ENCODE data around the gene SMAP1.

Gene SMAP1

GRCh38 chr6:70667711-70668498 lies at the start of gene SMAP1:
SMAP1 (plus strand) TSS chr6:70667883; CDS start chr6:70668024, 141 bp downstream.
- peak within 1 kb of the TSS; percentile 57 for H3K4me3 ChIP-seq (ENCODE audit: low read depth, low read length)
- DNase-seq (ENCODE audit: low read depth), result peak; percentile 59
- in situ Hi-C loops (cut with HindIII; ENCODE audit: low sequenced_read_pairs), result no loop called here
- no peak for TF ChIP-seq CTCF (IDR thresholded peaks at IDR 0.05; ENCODE audit: low read depth, low read length, missing control alignments)

GRCh38 chr6:70620746-70621145 lies 46.9 kb upstream of the SMAP1 start:
- no peak for TF ChIP-seq CTCF (IDR thresholded peaks at IDR 0.05; ENCODE audit: low read depth, low read length, missing control alignments)
- in situ Hi-C loops (cut with HindIII; ENCODE audit: low sequenced_read_pairs), result no loop called here
- H3K4me3 ChIP-seq (ENCODE audit: low read depth, low read length), result no peak overlapping the region
- no peak for DNase-seq (ENCODE audit: low read depth)

- no peak for TF ChIP-seq CTCF (IDR thresholded peaks at IDR 0.05; ENCODE audit: low read depth, low read length, missing control alignments)
- no peak for DNase-seq (ENCODE audit: low read depth)
- no peak overlapping the region for H3K4me3 ChIP-seq (ENCODE audit: low read depth, low read length)
- in situ Hi-C loops (cut with HindIII; ENCODE audit: low sequenced_read_pairs), result no loop called here
Measured at GRCh38 chr6:70622461-70622860, 45.2 kb upstream of the SMAP1 start.

GRCh38 chr6:70625436-70625835 lies 42.2 kb upstream of the SMAP1 start:
- DNase-seq (ENCODE audit: low read depth), result no peak
- in situ Hi-C loops (cut with HindIII; ENCODE audit: low sequenced_read_pairs), result no loop called here
- TF ChIP-seq CTCF (IDR thresholded peaks at IDR 0.05; ENCODE audit: low read depth, low read length, missing control alignments), result no peak
- H3K4me3 ChIP-seq (ENCODE audit: low read depth, low read length), result no peak overlapping the region

- H3K4me3 ChIP-seq (ENCODE audit: low read depth, low read length), result no peak overlapping the region
- DNase-seq (ENCODE audit: low read depth), result no peak
- in situ Hi-C loops (cut with HindIII; ENCODE audit: low sequenced_read_pairs), result no loop called here
- no peak for TF ChIP-seq CTCF (IDR thresholded peaks at IDR 0.05; ENCODE audit: low read depth, low read length, missing control alignments)
Measured at GRCh38 chr6:70627500-70628254, 40.0 kb upstream of the SMAP1 start.

- in situ Hi-C loops (cut with HindIII; ENCODE audit: low sequenced_read_pairs), result no loop called here
- no peak for TF ChIP-seq CTCF (IDR thresholded peaks at IDR 0.05; ENCODE audit: low read depth, low read length, missing control alignments)
- DNase-seq (ENCODE audit: low read depth), result no peak
- no peak overlapping the region for H3K4me3 ChIP-seq (ENCODE audit: low read depth, low read length)
Measured at GRCh38 chr6:70629929-70630328, 37.8 kb upstream of the SMAP1 start.
